Esophagus muscularis mucosa (tissue), 4 donors: Measurements from ENCODE around the gene PPP4R2. TPM values are rescaled to one million over a fixed set of nuclear protein-coding genes. Genes with fewer than 3 reads are reported as not detected.

ENCODE experiments used
- DNase-seq: peaks from one replicate; pipeline ENCODE4 v3.0.0-alpha.2; 2017; ENCODE audit errors: extremely low spot score
- H3K27ac ChIP-seq, 4 donors: fragments of 200-600 bp; sonication (generic); replicated peaks in 1 of 4; 1 replicate in 3 of 4; 2 replicates in 1 of 4; pipeline ENCODE4 v1.5.1; 2016 to 2019; ENCODE audit warnings: mild to moderate bottlenecking in 1 of 4
- H3K27me3 ChIP-seq, 4 donors: fragments of 200-600 bp; sonication (generic); one replicate each; pipeline versions ENCODE4 v1.5.1 to v1.6.0; 2016 to 2019
- H3K36me3 ChIP-seq, 4 donors: fragments of 200-600 bp; sonication (generic); one replicate each; pipeline ENCODE4 v1.5.1; 2016 to 2019
- H3K4me1 ChIP-seq, 4 donors: fragments of 200-600 bp; sonication (generic); one replicate each; pipeline ENCODE4 v1.5.1; 2016 to 2019
- H3K4me3 ChIP-seq, 4 donors: fragments of 200-600 bp; sonication (generic); 1 replicate in 2 of 4; 2 replicates in 2 of 4; pipeline ENCODE4 v1.5.1; 2016 to 2019; ENCODE audit warnings: mild to moderate bottlenecking in 4 of 4, moderate library complexity in 1 of 4
- H3K9me3 ChIP-seq, 4 donors: fragments of 200-600 bp; sonication (generic); 1 replicate in 3 of 4; 2 replicates in 1 of 4; pipeline ENCODE4 v1.5.1; 2016 to 2019
- EP300 ChIP-seq: sonication (generic); formaldehyde crosslinking; IDR thresholded peaks from one replicate; pipeline ENCODE4 v1.6.1; 2017; ENCODE audit warnings: antibody characterized with exemption
- POLR2A ChIP-seq: fragments of 450-650 bp; IDR thresholded peaks from one replicate; pipeline ENCODE4 v1.6.1; 2017; ENCODE audit warnings: antibody characterized with exemption, moderate library complexity, mild to moderate bottlenecking, low read depth
- POLR2AphosphoS5 ChIP-seq, 2 donors: sonication (generic); formaldehyde crosslinking; IDR thresholded peaks; one replicate each; pipeline ENCODE4 v1.6.1; 2017; ENCODE audit warnings: antibody characterized with exemption in 2 of 2
- WGBS: methylation state at CpG from one replicate; pipeline ENCODE4 v1.1.5; 2018; 5-methylcytosine and 5-hydroxymethylcytosine counted together
- intact Hi-C: fragments of 100-400 bp; cut with DNase I; formaldehyde crosslinking; loops from one replicate; pipeline ENCODE4 v1.15.1; 2023
- total RNA-seq, 4 donors: library from RNA; depleted of rRNA; stranded (reverse); fragments of >200 nt; gene quantifications; one replicate each; pipeline versions ENCODE4 v1.1.0 to v1.2.1, GENCODE V29; 2016
- TF ChIP-seq, protein P1 (sequence below), 3 experiments: fragments of 200-600 bp in 2 of 3; fragments of 450-650 bp in 1 of 3; sonication (generic) in 2 of 3; IDR thresholded peaks; one replicate each; pipeline ENCODE4 v1.5.1; 2017 to 2019; ENCODE audit warnings: antibody characterized with exemption in 3 of 3, mild to moderate bottlenecking in 2 of 3, moderate library complexity in 1 of 3

The PPP4R2 gene, protein sequence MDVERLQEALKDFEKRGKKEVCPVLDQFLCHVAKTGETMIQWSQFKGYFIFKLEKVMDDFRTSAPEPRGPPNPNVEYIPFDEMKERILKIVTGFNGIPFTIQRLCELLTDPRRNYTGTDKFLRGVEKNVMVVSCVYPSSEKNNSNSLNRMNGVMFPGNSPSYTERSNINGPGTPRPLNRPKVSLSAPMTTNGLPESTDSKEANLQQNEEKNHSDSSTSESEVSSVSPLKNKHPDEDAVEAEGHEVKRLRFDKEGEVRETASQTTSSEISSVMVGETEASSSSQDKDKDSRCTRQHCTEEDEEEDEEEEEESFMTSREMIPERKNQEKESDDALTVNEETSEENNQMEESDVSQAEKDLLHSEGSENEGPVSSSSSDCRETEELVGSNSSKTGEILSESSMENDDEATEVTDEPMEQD
- total RNA-seq, result 10 to 100 TPM; 24.6 to 60.6 (median 33.9) TPM

DNA sequence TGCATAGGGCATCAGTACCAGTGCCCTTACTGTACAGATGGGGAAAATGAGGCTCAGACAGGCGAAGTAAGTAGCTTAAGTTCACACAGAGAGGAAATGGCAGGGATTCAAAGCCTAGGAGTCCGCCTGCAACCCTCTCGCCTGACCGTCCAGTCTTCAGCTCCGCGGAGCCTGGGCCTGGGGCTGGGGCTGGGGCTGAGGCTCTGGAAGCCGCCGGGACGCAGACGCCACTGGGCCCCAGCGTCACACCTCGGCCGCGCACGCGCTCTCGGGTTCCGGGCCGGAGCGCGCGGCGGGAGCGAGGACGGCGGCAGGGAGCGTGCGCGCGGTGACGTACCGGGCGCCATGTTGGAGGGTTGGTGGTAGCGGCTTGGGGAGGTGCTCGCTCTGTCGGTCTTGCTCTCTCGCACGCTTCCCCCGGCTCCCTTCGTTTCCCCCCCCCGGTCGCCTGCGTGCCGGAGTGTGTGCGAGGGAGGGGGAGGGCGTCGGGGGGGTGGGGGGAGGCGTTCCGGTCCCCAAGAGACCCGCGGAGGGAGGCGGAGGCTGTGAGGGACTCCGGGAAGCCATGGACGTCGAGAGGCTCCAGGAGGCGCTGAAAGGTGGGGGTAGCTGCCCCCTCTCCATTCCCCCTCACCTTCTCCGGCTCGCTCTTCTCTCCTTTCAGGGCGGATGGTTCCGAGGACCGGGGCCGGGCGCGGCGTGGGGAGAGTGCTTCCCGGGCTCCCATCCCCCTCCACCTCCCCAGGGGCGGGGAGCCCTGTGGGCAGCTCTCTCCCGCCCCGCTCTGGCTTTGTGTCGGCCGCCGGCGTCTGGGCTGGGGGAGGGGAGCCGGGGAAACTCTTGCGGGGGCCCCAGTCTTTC lies at the start of gene PPP4R2:
TSS of gene PPP4R2 (plus strand) at position 339 of the 861 bp plus-strand sequence. CDS start at position 566, 227 bp downstream.
- TF ChIP-seq POLR2A (peak; percentile 93), EP300 (no peak), POLR2AphosphoS5 (IDR thresholded peaks at IDR 0.05) (peak; percentile 87 to 97)
- TF ChIP-seq, protein P1, sequence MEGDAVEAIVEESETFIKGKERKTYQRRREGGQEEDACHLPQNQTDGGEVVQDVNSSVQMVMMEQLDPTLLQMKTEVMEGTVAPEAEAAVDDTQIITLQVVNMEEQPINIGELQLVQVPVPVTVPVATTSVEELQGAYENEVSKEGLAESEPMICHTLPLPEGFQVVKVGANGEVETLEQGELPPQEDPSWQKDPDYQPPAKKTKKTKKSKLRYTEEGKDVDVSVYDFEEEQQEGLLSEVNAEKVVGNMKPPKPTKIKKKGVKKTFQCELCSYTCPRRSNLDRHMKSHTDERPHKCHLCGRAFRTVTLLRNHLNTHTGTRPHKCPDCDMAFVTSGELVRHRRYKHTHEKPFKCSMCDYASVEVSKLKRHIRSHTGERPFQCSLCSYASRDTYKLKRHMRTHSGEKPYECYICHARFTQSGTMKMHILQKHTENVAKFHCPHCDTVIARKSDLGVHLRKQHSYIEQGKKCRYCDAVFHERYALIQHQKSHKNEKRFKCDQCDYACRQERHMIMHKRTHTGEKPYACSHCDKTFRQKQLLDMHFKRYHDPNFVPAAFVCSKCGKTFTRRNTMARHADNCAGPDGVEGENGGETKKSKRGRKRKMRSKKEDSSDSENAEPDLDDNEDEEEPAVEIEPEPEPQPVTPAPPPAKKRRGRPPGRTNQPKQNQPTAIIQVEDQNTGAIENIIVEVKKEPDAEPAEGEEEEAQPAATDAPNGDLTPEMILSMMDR (IDR thresholded peaks at IDR 0.05), result peak in 1 of 3 experiments; percentile 4
- Histone ChIP-seq H3K27ac (peak within 1 kb of the TSS; percentile 97 to 99 (median 98)), H3K4me1 (peaks cover 39 to 47% (median 45%) of the 10 kb centered on the region in 4 donors), H3K36me3 (peaks cover 0 to 8% (median 3%) of the 10 kb centered on the region in 4 donors), H3K27me3 (no peaks in the 10 kb centered on the region), H3K9me3 (no peaks in the 10 kb centered on the region), H3K4me3 (peak within 1 kb of the TSS; percentile 74 to 94 (median 91))
- intact Hi-C loops, result loop anchor here (5.0 kb wide), 2 partner anchors 46 to 59 kb away; no protein-coding TSS in a partner anchor
- under 1% methylated on average over 34 of the region's 75 CpGs for WGBS
- DNase-seq, result peak; percentile 95

DNA sequence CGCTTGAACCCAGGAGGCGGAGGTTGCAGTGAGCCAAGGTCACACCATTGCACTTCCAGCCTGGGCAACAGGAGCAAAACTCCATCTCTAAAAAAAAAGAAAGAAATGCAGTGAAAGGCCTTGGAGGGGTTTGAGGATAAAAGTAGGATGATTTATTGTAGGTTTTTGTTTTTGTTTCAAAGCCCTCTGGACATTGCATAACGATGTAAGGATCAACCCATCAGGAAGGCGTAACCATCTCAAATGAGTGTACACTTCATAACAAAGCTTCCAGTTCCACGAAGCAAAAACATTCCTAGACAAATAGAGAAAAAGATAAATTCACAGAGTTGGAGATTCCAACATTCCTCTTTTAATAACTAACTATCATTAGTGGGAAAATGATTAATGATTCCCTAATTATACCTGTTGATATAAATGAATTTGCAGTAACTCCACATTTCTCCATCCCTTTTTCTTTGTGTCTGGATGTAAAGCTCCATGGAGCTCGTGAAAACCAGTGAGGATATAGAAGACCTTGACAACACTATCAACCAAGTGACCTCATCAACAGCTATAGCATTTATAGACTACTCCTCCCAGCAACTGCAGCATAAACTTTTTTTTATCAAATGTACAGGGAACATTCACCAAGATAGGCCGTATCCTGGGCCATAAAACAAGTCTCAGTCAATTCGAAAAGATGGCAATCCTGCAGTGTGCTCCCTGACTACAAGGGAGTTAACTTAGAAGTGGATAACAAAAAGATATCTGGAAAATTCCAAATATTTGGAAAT lies 48.7 kb upstream of the PPP4R2 start:
- Histone ChIP-seq H3K27me3 (no peaks in the 10 kb centered on the region), H3K4me3 (no peak overlapping the region), H3K9me3 (no peaks in the 10 kb centered on the region), H3K27ac (no peak overlapping the region), H3K4me1 (no peaks in the 10 kb centered on the region), H3K36me3 (no peaks in the 10 kb centered on the region)
- intact Hi-C loops, result no loop called here
- TF ChIP-seq, protein P1 (IDR thresholded peaks at IDR 0.05), result no peak
- TF ChIP-seq EP300 (no peak), POLR2AphosphoS5 (IDR thresholded peaks at IDR 0.05) (no peak), POLR2A (no peak)
- WGBS, result 93% methylated on average over 8 of the region's 8 CpGs
- DNase-seq, result no peak

DNA sequence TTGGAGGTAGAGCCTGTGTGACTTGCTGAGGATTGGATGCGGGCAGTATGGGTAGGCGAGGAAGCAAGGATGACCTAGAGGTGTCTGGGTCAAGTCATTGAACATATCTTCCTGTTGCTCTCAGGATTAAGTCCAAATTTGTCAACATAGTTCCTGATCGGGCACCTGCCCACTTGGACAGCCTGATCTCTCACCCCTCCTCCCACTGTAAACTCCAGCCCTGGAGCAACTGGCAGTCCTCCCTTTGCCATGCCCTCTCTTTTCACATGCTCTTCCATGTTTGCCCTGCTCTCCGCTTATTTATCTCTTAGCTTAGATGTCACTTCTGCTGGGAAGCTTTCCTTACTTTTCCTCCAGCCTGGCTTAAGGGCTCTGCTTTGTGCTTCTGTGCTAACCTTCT lies 47.6 kb upstream of the PPP4R2 start:
- WGBS, result 90% methylated on average over 4 of the region's 4 CpGs
- H3K36me3 ChIP-seq, result no peaks in the 10 kb centered on the region
- DNase-seq, result no peak
- no peak for TF ChIP-seq POLR2A
- TF ChIP-seq EP300, result no peak
- TF ChIP-seq POLR2AphosphoS5 (IDR thresholded peaks at IDR 0.05), result no peak
- TF ChIP-seq, protein P1 (IDR thresholded peaks at IDR 0.05), result no peak
- no peaks in the 10 kb centered on the region for H3K27me3 ChIP-seq
- H3K4me1 ChIP-seq, result no peaks in the 10 kb centered on the region
- H3K9me3 ChIP-seq, result no peaks in the 10 kb centered on the region
- no peak overlapping the region for H3K4me3 ChIP-seq
- intact Hi-C loops, result no loop called here
- H3K27ac ChIP-seq, result no peak overlapping the region

DNA sequence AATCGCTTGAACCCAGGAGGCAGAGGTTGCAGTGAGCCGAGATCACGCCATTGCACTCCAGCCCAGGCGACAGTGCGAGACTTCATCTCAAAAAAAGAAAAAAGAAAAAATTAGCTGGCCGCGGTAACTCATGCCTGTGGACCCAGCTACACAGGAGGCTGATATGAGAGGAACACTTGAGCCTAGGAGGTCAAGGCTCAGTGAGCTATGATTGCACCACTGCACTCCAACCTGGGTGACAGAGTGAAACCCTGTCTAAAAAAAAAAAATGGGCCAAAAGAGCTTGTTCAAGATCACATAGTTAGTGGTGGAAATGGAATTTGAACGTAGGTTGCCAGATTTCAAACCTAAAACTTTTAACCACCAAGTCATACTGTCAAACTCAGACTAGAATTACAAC lies 46.2 kb upstream of the PPP4R2 start:
- DNase-seq, result no peak
- intact Hi-C loops, result no loop called here
- no peaks in the 10 kb centered on the region for H3K27me3 ChIP-seq
- H3K4me3 ChIP-seq, result no peak overlapping the region
- H3K27ac ChIP-seq, result no peak overlapping the region
- WGBS, result 97% methylated on average over 8 of the region's 8 CpGs
- no peaks in the 10 kb centered on the region for H3K9me3 ChIP-seq
- no peaks in the 10 kb centered on the region for H3K36me3 ChIP-seq
- H3K4me1 ChIP-seq, result no peaks in the 10 kb centered on the region
- no peak for TF ChIP-seq EP300
